ENCODE data around the gene TMEM126A.
A peak's percentile ranks its signal among the peaks of the same experiment; 100 is the strongest.
"Not testable (repeated sequence)": the region's sequence is repeated elsewhere in the genome, so short reads cannot be mapped to it uniquely, and the experiment has no call there.

The TMEM126A gene

DNA sequence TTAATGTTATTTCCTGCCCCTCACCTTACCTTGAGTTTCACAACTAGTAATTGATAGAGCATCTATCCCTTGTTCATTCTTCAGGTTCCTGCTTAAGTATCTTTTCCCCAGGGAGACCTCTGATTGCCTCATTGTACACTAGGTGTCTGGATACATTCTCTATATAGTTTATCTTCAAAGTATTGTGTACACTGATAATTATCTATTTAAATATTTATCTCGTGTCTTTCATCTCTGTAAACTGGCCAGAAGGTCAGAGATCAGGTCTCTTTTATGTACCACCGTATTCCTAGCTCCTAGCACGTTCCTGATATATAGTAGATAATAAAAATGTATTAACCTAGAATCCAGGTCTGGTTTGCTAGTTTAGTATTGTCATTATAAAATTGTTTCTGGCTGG, 13.0 kb upstream of the TMEM126A start:
- Mint-ChIP-seq H3K4me3 (no peak overlapping the region), H3K27me3 (ENCODE audit: low read depth) (peaks cover 1% of the 10 kb centered on the region), H3K36me3 (ENCODE audit: low read depth) (peaks cover 23% of the 10 kb centered on the region), H3K9me3 (no peaks in the 10 kb centered on the region), H3K4me1 (ENCODE audit: low read depth) (peaks cover 5% of the 10 kb centered on the region), H3K27ac (no peak overlapping the region)

- Mint-ChIP-seq H3K27ac (no peak overlapping the region), H3K4me1 (ENCODE audit: low read depth) (peaks cover 10% of the 10 kb centered on the region), H3K36me3 (ENCODE audit: low read depth) (peaks cover 2% of the 10 kb centered on the region), H3K27me3 (ENCODE audit: low read depth) (peaks cover 59% of the 10 kb centered on the region), H3K9me3 (no peaks in the 10 kb centered on the region), H3K4me3 (no peak overlapping the region)
These were observed 4.6 kb upstream of the TMEM126A start for GRCh38 chr11:85643191-85643614.

DNA sequence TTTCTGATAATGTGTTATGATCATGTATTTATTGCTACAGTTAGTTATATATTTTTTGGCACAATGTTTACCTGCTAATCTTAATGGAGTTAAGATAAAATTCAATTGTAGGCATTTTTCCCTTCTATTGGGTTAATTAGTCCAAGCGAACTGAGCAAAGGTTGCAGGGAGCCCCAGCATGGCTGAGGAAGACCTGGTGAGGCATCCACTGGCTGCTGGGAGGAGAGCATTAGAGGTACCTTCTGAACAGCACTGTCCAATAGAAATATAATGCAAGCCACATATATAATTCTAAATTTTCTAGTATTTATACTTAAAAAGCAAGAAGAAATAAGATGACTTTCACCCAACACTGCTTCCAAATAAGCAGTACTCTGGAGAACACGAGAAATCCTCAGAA, 689 bp upstream of the TMEM126A start:
- H3K9me3 Mint-ChIP-seq, result no peaks in the 10 kb centered on the region
- peaks cover 19% of the 10 kb centered on the region for H3K4me1 Mint-ChIP-seq (ENCODE audit: low read depth)
- H3K27me3 Mint-ChIP-seq (ENCODE audit: low read depth), result peaks cover 34% of the 10 kb centered on the region
- peak overlapping the region; percentile 98 for H3K4me3 Mint-ChIP-seq
- H3K27ac Mint-ChIP-seq, result peak overlapping the region; percentile 96
- peaks cover 6% of the 10 kb centered on the region for H3K36me3 Mint-ChIP-seq (ENCODE audit: low read depth)

DNA sequence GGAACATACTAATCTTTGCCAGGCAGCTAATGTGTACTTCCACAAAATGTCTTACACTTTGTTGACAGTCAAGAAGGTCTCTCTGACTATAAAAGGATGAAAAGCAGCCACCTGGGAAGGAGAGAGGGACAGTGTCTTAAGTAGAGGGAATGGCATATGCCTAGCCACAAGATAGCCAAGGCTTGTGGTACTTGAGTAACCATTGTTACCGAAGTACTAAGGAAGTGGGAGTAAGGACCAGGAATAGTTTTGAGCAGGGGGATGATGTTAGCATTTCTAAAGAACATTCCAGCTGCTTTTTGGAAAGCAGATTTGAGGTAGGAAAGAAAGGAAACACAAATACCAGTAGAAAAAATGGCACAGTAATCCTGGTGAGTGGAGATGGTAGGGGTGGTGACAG, 3.4 kb downstream of the TMEM126A start:
- Mint-ChIP-seq H3K27me3 (ENCODE audit: low read depth) (no peaks in the 10 kb centered on the region), H3K27ac (no peak overlapping the region), H3K4me3 (no peak overlapping the region), H3K36me3 (ENCODE audit: low read depth) (peaks cover 10% of the 10 kb centered on the region), H3K9me3 (no peaks in the 10 kb centered on the region), H3K4me1 (ENCODE audit: low read depth) (peaks cover 28% of the 10 kb centered on the region)

DNA sequence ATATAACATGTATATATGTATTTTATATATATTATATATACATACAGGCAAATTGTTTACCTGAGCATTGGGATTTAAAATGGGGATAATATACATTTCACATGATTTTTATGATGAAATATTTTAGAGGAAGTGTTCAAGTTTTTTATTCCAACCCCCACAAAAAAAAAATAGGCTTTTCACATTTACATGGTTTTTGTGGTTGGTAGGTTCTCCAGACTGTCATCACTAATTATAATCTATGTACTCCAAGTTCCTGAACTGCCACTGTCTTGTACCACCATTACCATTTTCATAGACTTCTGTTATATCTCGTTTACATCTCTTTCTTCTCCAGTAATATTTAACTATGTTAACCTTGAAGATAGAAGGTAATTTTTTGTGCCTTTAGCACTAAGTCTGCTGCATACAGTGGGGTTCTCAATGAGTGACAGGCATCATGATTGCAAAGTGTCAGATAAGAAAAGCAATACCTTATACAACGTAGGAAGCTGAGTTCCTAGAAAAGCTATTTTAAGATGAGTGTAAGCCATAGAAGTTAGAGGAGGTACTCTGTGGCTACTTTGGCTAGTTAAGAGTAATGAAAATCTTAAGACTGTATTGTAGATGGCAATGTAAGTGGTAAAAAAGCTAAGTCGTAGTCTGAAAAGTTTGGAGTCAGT, 5.2 kb downstream of the TMEM126A start:
- Mint-ChIP-seq H3K4me3 (no peak overlapping the region), H3K36me3 (ENCODE audit: low read depth) (peaks cover 16% of the 10 kb centered on the region), H3K9me3 (no peaks in the 10 kb centered on the region), H3K27ac (peak overlapping the region; percentile 4), H3K4me1 (ENCODE audit: low read depth) (peaks cover 24% of the 10 kb centered on the region), H3K27me3 (ENCODE audit: low read depth) (no peaks in the 10 kb centered on the region)

DNA sequence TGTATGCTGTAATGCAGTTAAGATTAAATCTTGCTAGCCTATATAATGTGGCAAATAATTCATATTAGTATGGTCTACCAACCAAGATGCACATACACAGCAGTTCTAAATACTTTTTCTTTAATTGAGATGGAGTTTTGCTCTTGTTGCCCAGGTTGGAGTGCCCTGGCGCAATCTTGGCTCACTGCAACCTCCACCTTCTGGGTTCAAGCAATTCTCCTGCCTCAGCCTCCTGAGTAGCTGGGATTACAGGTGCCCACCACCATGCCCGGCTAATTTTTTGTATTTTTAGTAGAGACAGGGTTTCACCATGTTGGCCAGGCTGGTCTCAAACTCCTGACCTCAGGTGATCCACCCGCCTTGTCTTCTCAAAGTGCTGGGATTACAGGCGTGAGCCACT, 6.6 kb downstream of the TMEM126A start:
- H3K36me3 Mint-ChIP-seq (ENCODE audit: low read depth), result peaks cover 20% of the 10 kb centered on the region
- not testable (repeated sequence) for H3K27me3 Mint-ChIP-seq (ENCODE audit: low read depth); H3K9me3 Mint-ChIP-seq; H3K4me3 Mint-ChIP-seq; H3K27ac Mint-ChIP-seq
- H3K4me1 Mint-ChIP-seq (ENCODE audit: low read depth), result peaks cover 26% of the 10 kb centered on the region

GRCh38 chr11:85656777-85657176, 9.0 kb downstream of the TMEM126A start:
- H3K4me3 Mint-ChIP-seq, result no peak overlapping the region
- H3K27me3 Mint-ChIP-seq (ENCODE audit: low read depth), result no peaks in the 10 kb centered on the region
- peaks cover 38% of the 10 kb centered on the region for H3K36me3 Mint-ChIP-seq (ENCODE audit: low read depth)
- H3K9me3 Mint-ChIP-seq, result no peaks in the 10 kb centered on the region
- H3K4me1 Mint-ChIP-seq (ENCODE audit: low read depth), result peaks cover 41% of the 10 kb centered on the region
- H3K27ac Mint-ChIP-seq, result no peak overlapping the region

DNA sequence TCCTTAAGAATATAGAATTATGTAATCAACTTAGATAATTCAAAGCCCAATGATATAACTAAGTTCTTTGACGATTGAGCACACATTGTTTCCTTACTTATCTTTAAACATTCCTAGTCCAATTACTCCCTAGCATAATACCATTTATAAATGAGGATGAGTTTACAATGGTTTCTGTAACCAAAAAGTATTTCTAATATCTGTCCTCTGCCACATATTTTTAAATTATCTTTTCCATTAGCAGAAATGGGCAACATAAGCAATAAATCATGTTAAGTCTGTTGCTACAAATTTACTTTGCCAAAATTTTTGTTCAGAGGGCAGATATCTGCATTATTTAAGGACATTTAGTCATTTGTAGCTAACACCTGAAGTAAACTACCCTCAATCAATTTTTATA, 10.4 kb downstream of the TMEM126A start:
- peaks cover 45% of the 10 kb centered on the region for H3K36me3 Mint-ChIP-seq (ENCODE audit: low read depth)
- no peak overlapping the region for H3K4me3 Mint-ChIP-seq
- H3K9me3 Mint-ChIP-seq, result no peaks in the 10 kb centered on the region
- peaks cover 41% of the 10 kb centered on the region for H3K4me1 Mint-ChIP-seq (ENCODE audit: low read depth)
- H3K27me3 Mint-ChIP-seq (ENCODE audit: low read depth), result no peaks in the 10 kb centered on the region
- H3K27ac Mint-ChIP-seq, result no peak overlapping the region

- H3K4me1 Mint-ChIP-seq (ENCODE audit: low read depth), result peaks cover 45% of the 10 kb centered on the region
- H3K36me3 Mint-ChIP-seq (ENCODE audit: low read depth), result peaks cover 46% of the 10 kb centered on the region
- H3K27me3 Mint-ChIP-seq (ENCODE audit: low read depth), result no peaks in the 10 kb centered on the region
- H3K27ac Mint-ChIP-seq, result no peak overlapping the region
- H3K4me3 Mint-ChIP-seq, result peak overlapping the region; percentile 97
- H3K9me3 Mint-ChIP-seq, result no peaks in the 10 kb centered on the region
These were observed 14.4 kb downstream of the TMEM126A start for GRCh38 chr11:85661972-85662664.

DNA sequence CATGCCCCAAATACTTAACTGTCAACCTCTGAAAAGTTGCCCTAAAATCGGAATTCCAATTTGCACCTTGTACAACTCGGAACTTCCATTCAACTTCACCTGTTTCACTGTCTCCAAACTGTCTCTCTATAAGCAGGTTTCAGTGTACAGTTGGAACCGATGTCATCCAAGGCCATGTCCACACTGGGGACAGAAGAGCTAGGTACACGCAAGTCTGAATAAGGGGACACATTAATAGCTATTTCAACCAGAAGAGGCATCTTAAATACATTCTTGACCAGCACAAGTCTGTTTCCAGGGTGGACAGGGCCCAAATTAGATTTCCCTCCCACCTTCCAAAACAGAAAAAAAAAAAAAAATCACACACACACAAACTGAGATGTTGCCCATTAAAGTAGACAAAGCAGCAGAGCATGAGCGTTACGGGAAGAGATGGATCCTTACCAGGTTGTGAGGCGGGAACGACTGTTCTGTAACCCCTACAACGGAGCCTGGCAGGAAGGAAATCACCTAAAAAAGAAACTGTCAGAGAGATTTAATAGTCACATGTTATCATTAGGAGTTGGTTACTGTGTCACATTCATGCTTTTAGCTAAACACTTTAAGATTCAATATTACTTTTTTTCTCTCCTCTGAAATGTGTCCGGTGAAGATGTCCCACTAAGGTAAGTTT, 15.4 kb downstream of the TMEM126A start:
- Mint-ChIP-seq H3K9me3 (no peaks in the 10 kb centered on the region), H3K27me3 (ENCODE audit: low read depth) (no peaks in the 10 kb centered on the region), H3K27ac (peak overlapping the region; percentile 95), H3K36me3 (ENCODE audit: low read depth) (peaks cover 43% of the 10 kb centered on the region), H3K4me3 (peak overlapping the region; percentile 97), H3K4me1 (ENCODE audit: low read depth) (peaks cover 45% of the 10 kb centered on the region)

DNA sequence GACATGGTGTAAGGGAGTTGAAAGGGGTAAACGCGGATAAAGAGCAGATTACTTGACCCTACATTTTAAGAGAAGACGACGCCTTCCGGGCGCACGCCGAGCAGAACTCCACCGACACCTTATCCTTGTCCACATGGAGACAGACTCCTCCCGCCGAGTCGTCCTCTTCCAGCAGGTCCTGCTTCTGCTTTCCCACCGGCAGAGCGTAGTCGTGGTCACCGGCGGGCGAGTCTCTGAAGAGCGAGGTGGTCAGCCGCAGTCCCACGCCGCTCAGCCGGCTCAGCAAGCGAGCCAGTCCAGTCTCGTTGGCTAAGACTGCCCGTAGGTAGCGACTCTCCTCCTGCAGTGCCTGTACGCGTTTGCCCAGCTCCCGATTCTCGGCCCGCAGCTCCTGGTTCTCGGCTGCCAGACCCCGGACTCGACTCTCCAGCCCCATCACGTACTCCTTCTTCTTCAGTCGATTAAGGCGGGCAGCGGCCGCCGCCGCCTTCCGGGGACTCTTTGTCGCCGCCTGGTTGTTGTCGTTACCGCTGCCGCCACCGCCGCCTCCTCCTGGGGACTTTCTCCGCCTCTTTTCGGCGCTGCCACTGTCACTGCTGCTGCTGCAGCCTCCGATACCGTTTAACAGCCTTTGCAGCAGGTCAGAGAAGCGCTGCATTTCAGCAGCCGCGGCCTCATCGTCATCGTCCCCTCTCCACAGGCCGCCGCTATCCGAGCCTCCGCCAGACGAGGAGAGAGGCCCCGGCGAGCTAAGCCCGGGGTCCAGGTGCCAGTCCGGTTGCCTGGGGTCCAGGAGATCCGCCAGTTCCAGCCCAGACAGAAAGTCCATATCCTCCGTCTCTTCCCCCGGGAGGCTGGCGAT, 16.2 kb downstream of the TMEM126A start:
- H3K27ac Mint-ChIP-seq, result peak overlapping the region; percentile 95
- peak overlapping the region; percentile 97 for H3K4me3 Mint-ChIP-seq
- peaks cover 41% of the 10 kb centered on the region for H3K4me1 Mint-ChIP-seq (ENCODE audit: low read depth)
- no peaks in the 10 kb centered on the region for H3K9me3 Mint-ChIP-seq
- peaks cover under 1% of the 10 kb centered on the region for H3K27me3 Mint-ChIP-seq (ENCODE audit: low read depth)
- H3K36me3 Mint-ChIP-seq (ENCODE audit: low read depth), result peaks cover 38% of the 10 kb centered on the region

DNA sequence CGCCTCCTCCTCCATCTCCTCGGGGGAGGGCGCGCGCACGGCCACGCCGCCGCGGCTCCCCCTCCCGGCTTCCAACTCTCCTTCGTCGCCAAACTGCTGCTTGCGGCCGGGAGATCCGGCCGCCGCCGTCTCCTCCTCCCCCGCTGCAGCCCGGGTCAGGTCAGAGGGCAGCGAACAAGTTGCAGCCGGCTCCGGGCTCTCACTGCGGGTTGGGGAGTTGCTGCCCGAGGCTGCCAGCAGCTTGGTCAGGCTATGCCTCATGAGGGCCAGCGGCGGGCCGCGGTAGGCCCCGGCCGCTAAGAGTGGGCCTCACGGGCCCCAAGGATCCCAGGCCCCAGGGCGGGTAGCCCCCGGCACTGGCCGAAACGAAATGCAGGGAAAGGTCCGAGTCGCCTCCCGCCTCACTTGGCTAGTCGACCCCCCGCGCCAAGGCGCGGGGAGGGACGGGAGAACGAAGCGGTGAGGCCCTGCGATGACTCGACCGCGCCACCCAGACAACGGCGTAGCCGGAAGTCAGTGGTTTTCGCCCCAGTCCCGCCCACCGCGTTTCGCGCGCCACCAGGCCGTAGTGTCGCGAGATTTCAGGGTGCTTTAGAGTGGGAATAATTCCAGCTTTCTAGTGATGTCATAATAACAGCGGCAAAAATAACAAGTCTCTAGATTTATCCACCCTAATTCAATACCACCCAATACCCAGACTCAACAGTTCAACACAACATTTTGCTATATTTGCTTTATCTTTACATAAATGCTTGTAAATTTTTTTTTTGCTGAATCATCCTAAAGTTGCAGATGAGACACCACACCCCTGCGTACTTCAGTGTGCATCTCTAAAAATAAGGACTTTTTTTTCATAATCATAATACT, 17.1 kb downstream of the TMEM126A start, which contains the start of gene CREBZF:
CREBZF (minus strand) TSS at position 515 of the 867 bp plus-strand sequence; CDS start at position 261, 254 bp downstream.
- Mint-ChIP-seq H3K4me1 (ENCODE audit: low read depth) (peaks cover 35% of the 10 kb centered on the region), H3K27ac (peak within 1 kb of the TSS; percentile 95), H3K36me3 (ENCODE audit: low read depth) (peaks cover 33% of the 10 kb centered on the region), H3K9me3 (no peaks in the 10 kb centered on the region), H3K4me3 (peak within 1 kb of the TSS; percentile 97), H3K27me3 (ENCODE audit: low read depth) (peaks cover 6% of the 10 kb centered on the region)

DNA sequence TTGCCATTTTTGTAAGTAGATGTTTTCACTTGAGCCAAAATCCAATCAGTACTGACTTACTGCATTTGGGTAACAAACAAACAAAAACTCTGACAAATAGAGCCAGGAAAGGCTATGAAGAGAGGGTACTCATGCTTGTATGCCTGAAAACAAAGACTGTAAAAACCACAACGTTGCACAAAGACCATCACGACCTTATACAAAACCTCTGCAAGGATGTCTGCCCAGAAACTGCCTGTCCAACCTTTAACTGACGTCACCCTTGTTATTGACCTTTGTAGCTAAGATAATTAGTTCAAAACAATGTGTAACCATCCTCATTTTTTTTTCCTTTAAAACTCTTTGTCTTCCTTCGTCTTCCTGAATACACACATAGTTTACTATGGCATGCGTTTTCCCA, 18.0 kb downstream of the TMEM126A start:
- Mint-ChIP-seq H3K36me3 (ENCODE audit: low read depth) (peaks cover 26% of the 10 kb centered on the region), H3K4me1 (ENCODE audit: low read depth) (peaks cover 28% of the 10 kb centered on the region), H3K9me3 (no peaks in the 10 kb centered on the region), H3K27me3 (ENCODE audit: low read depth) (peaks cover 6% of the 10 kb centered on the region), H3K27ac (peak overlapping the region; percentile 65), H3K4me3 (peak overlapping the region; percentile 46)
